Fibroblast of mammary gland (primary cell): Measurements from ENCODE around the gene PDE4B.

ENCODE experiments used
- DNase-seq: peaks from one replicate; pipeline ENCODE4 v3.0.0-alpha.2; 2010; ENCODE audit warnings: low read depth
- H3K4me3 ChIP-seq: 2 replicates; pipeline ENCODE4 v1.5.1; 2011; ENCODE audit warnings: low read depth, mild to moderate bottlenecking, low read length, moderate library complexity; ENCODE audit not compliant: control insufficient read depth
- TF ChIP-seq, protein P1 (sequence below): conservative IDR thresholded peaks from 2 replicates; pipeline ENCODE4 v1.5.1; 2011; ENCODE audit warnings: low read depth, low read length, inconsistent platforms; ENCODE audit not compliant: control insufficient read depth, insufficient read depth

The PDE4B gene

DNA sequence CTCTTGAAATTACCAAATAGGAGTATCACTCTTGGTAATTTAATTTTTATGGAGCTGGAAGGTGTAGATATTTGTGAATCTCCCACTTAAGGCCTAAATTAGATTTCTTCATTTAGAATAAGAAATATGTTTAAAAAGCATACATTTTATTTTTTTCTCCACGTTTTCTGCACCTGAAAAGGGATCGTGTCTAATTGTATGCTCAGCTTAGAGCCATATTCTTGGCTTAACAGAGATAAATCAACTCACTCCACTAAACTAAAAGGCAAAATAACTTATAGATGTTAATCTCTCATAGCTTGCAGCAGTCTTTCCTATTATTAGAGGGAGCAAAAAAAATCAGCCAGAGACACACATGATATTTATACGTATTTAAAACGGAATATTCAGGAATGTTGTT lies 404.4 kb downstream of the PDE4B start:
- no peak for DNase-seq

DNA sequence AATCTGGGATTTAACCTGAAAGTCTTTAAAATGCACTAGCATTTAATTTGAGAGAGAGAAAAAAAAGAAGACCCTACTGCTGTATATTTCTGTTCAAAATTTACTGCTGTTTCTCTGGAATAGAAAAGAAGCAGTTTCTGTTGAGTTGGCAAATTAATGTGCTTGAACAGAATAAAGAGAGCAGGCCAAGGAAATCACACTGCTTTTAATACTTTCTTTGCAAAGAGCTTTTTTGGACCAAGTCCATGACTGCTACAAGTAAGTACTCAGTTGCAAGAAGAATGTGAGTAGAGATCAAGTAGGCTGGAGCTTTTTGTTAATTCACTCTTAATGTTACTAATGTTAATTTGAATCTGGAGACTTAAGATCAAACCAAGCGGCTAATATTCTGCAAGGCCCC lies 405.1 kb downstream of the PDE4B start:
- DNase-seq: no peak
- TF ChIP-seq, protein P1, sequence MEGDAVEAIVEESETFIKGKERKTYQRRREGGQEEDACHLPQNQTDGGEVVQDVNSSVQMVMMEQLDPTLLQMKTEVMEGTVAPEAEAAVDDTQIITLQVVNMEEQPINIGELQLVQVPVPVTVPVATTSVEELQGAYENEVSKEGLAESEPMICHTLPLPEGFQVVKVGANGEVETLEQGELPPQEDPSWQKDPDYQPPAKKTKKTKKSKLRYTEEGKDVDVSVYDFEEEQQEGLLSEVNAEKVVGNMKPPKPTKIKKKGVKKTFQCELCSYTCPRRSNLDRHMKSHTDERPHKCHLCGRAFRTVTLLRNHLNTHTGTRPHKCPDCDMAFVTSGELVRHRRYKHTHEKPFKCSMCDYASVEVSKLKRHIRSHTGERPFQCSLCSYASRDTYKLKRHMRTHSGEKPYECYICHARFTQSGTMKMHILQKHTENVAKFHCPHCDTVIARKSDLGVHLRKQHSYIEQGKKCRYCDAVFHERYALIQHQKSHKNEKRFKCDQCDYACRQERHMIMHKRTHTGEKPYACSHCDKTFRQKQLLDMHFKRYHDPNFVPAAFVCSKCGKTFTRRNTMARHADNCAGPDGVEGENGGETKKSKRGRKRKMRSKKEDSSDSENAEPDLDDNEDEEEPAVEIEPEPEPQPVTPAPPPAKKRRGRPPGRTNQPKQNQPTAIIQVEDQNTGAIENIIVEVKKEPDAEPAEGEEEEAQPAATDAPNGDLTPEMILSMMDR: no peak
- no peak overlapping the region for H3K4me3 ChIP-seq

More for the DNA sequence above, 404.4 kb downstream of the PDE4B start:
- TF ChIP-seq, protein P1: no peak
- no peak overlapping the region for H3K4me3 ChIP-seq

GRCh38 chr1:66206563-66207144 lies 414.0 kb downstream of the PDE4B start:
- TF ChIP-seq, protein P1: no peak
- no peak overlapping the region for H3K4me3 ChIP-seq

DNA sequence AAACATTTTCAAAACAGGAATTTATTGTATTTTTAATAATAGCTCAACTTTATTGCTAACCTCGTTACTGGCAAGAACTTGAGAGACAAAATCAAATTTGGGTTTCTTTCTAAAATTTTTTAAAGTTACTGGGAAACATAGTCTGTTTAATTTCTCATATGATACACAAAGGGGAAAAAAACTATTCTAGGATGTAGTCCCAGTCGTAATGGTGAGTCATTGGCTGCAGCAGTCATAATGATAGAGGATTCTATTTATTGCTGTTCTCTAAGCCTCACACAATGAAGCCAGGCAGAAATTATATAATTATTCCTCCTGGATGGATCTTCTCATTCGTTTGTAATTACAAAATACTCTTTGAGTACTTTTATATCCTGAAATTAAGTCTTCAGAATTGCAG lies 414.8 kb downstream of the PDE4B start:
- H3K4me3 ChIP-seq: no peak overlapping the region
- TF ChIP-seq, protein P1: no peak
- DNase-seq: peak; percentile 68

More at GRCh38 chr1:66206563-66207144, 414.0 kb downstream of the PDE4B start:
- no peak for DNase-seq

DNA sequence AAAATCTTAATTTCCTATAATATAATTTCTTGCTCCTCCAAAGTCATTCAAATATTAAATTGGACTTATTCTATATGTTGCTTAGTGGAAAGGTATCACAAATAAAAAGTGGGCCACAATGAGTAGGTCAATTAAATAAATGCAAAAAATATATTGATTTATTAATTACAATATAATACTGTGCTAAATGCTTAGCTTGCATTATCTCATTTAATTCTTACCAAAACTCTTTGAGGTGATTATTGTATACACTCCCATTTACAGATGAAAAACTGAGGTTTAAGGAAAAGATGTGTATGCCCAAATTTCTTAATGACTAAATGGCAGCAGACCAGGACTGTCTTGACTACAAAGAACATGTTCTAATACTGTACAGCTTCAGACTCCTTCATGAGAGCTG lies 415.9 kb downstream of the PDE4B start:
- TF ChIP-seq, protein P1: no peak
- no peak for DNase-seq

DNA sequence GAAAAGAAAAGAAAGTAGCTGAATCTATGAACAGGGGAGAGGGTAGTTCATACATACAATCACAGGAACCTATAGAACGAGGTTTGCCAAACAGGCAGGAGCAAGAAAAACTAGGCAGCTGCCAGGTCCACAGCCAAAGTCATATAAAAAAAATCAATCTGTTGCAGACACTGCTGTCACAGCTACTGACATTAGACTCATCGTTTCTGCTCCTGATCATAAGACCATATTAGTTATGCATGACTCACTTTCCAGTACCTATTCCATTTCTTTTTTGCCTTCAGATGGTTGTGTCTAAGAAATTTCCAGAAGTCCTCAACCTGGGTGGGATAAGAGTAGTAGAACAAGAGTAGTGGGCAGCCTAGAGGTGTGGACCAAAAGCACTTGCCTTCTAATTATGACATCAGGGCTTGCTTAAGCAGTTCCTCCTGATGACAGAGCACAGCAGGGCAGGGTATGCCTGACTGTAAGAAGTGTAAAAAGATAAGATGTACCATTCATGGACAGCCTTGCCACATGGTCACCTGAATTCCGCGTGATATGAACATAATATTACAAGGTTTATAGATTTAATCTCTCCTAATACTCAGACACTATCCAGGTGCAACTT lies 418.0 kb downstream of the PDE4B start:
- TF ChIP-seq, protein P1: no peak
- H3K4me3 ChIP-seq: no peak overlapping the region

More for the DNA sequence above, 415.9 kb downstream of the PDE4B start:
- H3K4me3 ChIP-seq: no peak overlapping the region

More for the DNA sequence above, 418.0 kb downstream of the PDE4B start:
- peak; percentile 33 for DNase-seq
